ENCODE measurements around the gene SLC9A3.

The SLC9A3 gene

GRCh38 chr5:540906-541538, 16.8 kb upstream of the SLC9A3 start:
- Mint-ChIP-seq H3K4me3 (no peak overlapping the region), H3K27me3 (peaks cover 7% of the 10 kb centered on the region), H3K27ac (ENCODE audit: low read depth) (no peak overlapping the region), H3K9me3 (no peaks in the 10 kb centered on the region), H3K4me1 (peaks cover 12% of the 10 kb centered on the region), H3K36me3 (ENCODE audit: insufficient read depth) (peaks cover 1% of the 10 kb centered on the region)
- ATAC-seq (replicated peaks; ENCODE audit: extremely low read depth, poor library complexity, severe bottlenecking) (no peak), DNase-seq (ENCODE audit: low spot score in 2 of 2) (no peak)

DNA sequence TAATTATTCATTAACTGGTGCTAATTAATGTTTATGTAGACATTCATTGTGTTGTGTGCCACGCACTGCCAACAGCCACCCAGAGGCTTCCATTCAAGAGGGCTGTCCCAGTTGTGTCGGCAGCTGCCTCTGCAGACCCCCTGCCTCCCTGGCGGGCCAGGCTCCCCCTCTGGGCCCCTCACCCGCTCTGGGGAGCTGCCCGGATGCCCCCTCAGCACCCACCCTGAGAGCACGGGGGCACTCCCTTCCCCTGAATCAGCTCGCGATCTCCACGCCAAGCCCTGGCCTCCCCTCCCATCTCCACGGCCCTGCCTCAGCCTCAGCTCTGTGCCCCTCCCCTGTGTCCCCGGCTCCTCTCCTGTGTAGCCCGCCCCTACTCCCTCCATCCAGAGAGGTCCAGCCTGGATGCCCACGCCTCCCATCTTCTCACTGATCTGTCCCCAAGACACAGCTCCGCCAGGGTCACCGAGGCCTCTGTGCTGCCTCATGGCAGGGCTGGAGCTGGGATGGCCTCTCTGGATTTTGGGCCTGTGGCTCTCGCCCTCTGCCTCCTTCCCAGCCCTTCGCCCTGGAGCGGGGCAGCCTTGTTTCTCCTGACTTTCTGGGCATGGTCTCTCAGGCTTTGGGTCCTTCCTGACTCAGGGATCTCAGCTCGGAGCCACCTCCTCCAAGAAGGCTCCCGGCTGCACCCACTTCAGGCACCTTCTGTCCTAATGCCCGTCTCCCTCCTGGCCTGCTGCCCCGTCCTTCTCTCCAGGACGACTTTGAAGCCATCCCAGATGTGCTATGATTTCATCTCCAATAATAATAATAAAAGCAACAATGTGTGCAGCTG, 16.0 kb upstream of the SLC9A3 start:
- no peak for DNase-seq (ENCODE audit: low spot score in 2 of 2)
- Mint-ChIP-seq H3K4me1 (peaks cover 12% of the 10 kb centered on the region), H3K9me3 (no peaks in the 10 kb centered on the region), H3K36me3 (ENCODE audit: insufficient read depth) (peaks cover 1% of the 10 kb centered on the region), H3K4me3 (no peak overlapping the region), H3K27me3 (peaks cover 7% of the 10 kb centered on the region), H3K27ac (ENCODE audit: low read depth) (no peak overlapping the region)
- no peak for ATAC-seq (replicated peaks; ENCODE audit: extremely low read depth, poor library complexity, severe bottlenecking)

DNA sequence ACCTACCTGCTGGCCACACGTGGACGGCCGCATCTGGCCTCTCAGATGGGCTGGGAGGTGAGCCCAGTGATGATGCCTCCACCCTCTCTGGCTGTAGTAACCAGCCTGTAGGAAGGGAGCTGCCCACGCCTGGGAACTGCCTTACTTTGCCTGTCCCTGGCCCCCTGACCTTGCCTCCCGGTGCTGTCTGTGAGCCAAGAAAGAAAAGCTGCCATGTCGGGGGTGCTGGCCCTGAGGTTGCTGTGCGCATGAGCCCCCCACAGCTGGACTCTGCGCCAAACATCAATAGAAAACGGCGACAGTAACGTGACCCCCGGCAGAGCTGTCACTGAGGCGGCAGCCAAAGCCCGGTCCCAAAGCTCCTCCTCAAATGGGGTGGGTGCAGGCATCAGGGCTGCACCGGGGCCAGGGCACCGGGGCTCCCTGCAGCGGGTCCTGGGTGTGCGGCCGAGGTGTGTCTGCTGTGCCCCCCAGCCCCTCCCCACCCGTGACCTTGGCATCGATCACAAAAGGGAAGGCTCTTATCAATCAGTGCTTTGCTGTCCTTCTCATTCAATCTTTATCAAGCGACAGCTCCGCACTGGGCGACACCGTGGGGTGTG, 15.3 kb upstream of the SLC9A3 start:
- peaks cover 7% of the 10 kb centered on the region for H3K27me3 Mint-ChIP-seq
- peaks cover 12% of the 10 kb centered on the region for H3K4me1 Mint-ChIP-seq

DNA sequence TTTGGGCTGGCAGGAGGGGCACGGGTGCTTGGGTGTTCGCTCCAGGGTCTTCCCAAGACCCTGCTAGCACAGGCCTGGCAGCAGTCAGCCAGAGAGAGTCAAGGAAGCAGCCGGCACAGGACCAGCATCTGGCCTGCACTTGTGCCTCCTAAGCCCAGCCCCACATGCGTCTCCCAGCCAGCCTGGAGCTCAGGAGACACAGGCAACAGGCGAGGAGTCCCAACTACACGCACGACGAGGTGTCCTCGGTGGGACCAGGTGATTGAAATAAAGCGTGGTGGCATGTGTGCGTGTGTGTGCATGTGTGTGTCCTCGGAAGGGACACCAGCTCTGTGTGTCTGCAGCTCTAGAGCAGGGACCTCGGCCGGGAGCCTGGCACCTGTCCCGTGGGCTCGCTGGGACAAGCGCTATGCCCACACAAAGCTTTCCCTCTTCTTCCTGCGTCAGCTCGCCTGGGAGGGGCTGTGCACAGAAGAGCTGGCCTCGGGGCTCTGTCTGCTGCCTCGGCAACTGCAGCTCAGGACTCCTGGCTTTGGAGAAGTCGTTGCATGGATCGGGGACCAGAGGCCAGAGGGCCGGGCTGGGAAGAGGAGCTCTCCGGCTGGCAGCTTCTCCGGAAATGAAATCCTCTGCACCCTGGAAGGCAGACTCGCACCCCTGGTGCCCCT, 14.7 kb upstream of the SLC9A3 start:
- H3K27ac Mint-ChIP-seq (ENCODE audit: low read depth), result no peak overlapping the region
- H3K4me3 Mint-ChIP-seq, result no peak overlapping the region
- H3K27me3 Mint-ChIP-seq, result peaks cover 7% of the 10 kb centered on the region
- H3K9me3 Mint-ChIP-seq, result no peaks in the 10 kb centered on the region
- no peak for ATAC-seq (replicated peaks; ENCODE audit: extremely low read depth, poor library complexity, severe bottlenecking)
- H3K36me3 Mint-ChIP-seq (ENCODE audit: insufficient read depth), result peaks cover 1% of the 10 kb centered on the region
- DNase-seq (ENCODE audit: low spot score in 2 of 2), result no peak
- peaks cover 9% of the 10 kb centered on the region for H3K4me1 Mint-ChIP-seq

More for the DNA sequence above, 15.3 kb upstream of the SLC9A3 start:
- DNase-seq (ENCODE audit: low spot score in 2 of 2), result no peak
- Mint-ChIP-seq H3K4me3 (no peak overlapping the region), H3K36me3 (ENCODE audit: insufficient read depth) (peaks cover 1% of the 10 kb centered on the region), H3K9me3 (no peaks in the 10 kb centered on the region), H3K27ac (ENCODE audit: low read depth) (no peak overlapping the region)
- ATAC-seq (replicated peaks; ENCODE audit: extremely low read depth, poor library complexity, severe bottlenecking), result no peak

GRCh38 chr5:538271-538771, 14.1 kb upstream of the SLC9A3 start:
- no peak for DNase-seq (ENCODE audit: low spot score in 2 of 2)
- no peak overlapping the region for H3K4me3 Mint-ChIP-seq
- H3K9me3 Mint-ChIP-seq, result no peaks in the 10 kb centered on the region
- no peak overlapping the region for H3K27ac Mint-ChIP-seq (ENCODE audit: low read depth)
- H3K36me3 Mint-ChIP-seq (ENCODE audit: insufficient read depth), result peaks cover 1% of the 10 kb centered on the region
- peaks cover 7% of the 10 kb centered on the region for H3K27me3 Mint-ChIP-seq
- no peak for ATAC-seq (replicated peaks; ENCODE audit: extremely low read depth, poor library complexity, severe bottlenecking)
- peaks cover 2% of the 10 kb centered on the region for H3K4me1 Mint-ChIP-seq

GRCh38 chr5:537621-538071, 13.4 kb upstream of the SLC9A3 start:
- H3K4me1 Mint-ChIP-seq, result no peaks in the 10 kb centered on the region
- H3K27me3 Mint-ChIP-seq, result peaks cover 7% of the 10 kb centered on the region
- no peak for ATAC-seq (replicated peaks; ENCODE audit: extremely low read depth, poor library complexity, severe bottlenecking)
- DNase-seq (ENCODE audit: low spot score in 2 of 2), result no peak
- no peaks in the 10 kb centered on the region for H3K9me3 Mint-ChIP-seq
- H3K36me3 Mint-ChIP-seq (ENCODE audit: insufficient read depth), result peaks cover 1% of the 10 kb centered on the region
- no peak overlapping the region for H3K27ac Mint-ChIP-seq (ENCODE audit: low read depth)
- H3K4me3 Mint-ChIP-seq, result no peak overlapping the region

DNA sequence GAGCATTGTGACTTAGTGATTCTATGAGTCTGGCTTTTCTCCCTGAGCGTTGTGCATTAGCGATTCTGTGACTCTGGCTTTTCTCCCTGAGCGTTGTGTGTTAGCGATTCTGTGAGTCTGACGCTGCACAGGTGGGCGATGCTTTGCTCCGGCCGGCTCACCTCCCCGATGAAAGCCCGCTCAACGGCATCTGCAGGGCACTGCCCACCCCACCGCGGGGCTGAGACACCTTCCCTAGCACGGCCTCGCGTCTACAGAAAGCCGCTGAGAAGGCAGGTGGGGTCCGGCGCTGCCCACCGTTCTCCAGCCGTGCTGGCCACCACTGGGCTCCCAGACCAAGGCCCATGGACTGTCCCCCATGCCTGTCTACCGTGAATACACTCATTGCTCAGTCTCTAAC, 12.8 kb upstream of the SLC9A3 start:
- no peak for ATAC-seq (replicated peaks; ENCODE audit: extremely low read depth, poor library complexity, severe bottlenecking)
- Mint-ChIP-seq H3K27ac (ENCODE audit: low read depth) (no peak overlapping the region), H3K4me3 (no peak overlapping the region), H3K36me3 (ENCODE audit: insufficient read depth) (peaks cover 1% of the 10 kb centered on the region), H3K9me3 (no peaks in the 10 kb centered on the region), H3K4me1 (no peaks in the 10 kb centered on the region), H3K27me3 (peaks cover 7% of the 10 kb centered on the region)
- no peak for DNase-seq (ENCODE audit: low spot score in 2 of 2)

GRCh38 chr5:535846-536698, 11.8 kb upstream of the SLC9A3 start:
- H3K27me3 Mint-ChIP-seq, result peaks cover 14% of the 10 kb centered on the region
- no peaks in the 10 kb centered on the region for H3K4me1 Mint-ChIP-seq
- DNase-seq (ENCODE audit: low spot score in 2 of 2) (no peak), ATAC-seq (replicated peaks; ENCODE audit: extremely low read depth, poor library complexity, severe bottlenecking) (no peak)
- H3K27ac Mint-ChIP-seq (ENCODE audit: low read depth), result no peak overlapping the region
- no peak overlapping the region for H3K4me3 Mint-ChIP-seq
- peaks cover 1% of the 10 kb centered on the region for H3K36me3 Mint-ChIP-seq (ENCODE audit: insufficient read depth)
- no peaks in the 10 kb centered on the region for H3K9me3 Mint-ChIP-seq

- Mint-ChIP-seq H3K27me3 (peaks cover 18% of the 10 kb centered on the region), H3K36me3 (ENCODE audit: insufficient read depth) (peaks cover 1% of the 10 kb centered on the region), H3K27ac (ENCODE audit: low read depth) (no peak overlapping the region), H3K9me3 (no peaks in the 10 kb centered on the region), H3K4me3 (no peak overlapping the region), H3K4me1 (peaks cover 1% of the 10 kb centered on the region)
- ATAC-seq (replicated peaks; ENCODE audit: extremely low read depth, poor library complexity, severe bottlenecking) (no peak), DNase-seq (ENCODE audit: low spot score in 2 of 2) (no peak)
These were observed 10.8 kb upstream of the SLC9A3 start for GRCh38 chr5:534743-535671.

GRCh38 chr5:533955-534742, 9.9 kb upstream of the SLC9A3 start:
- DNase-seq (ENCODE audit: low spot score in 2 of 2) (no peak), ATAC-seq (replicated peaks; ENCODE audit: extremely low read depth, poor library complexity, severe bottlenecking) (no peak)
- Mint-ChIP-seq H3K4me3 (no peak overlapping the region), H3K36me3 (ENCODE audit: insufficient read depth) (peaks cover 1% of the 10 kb centered on the region), H3K9me3 (no peaks in the 10 kb centered on the region), H3K27me3 (peaks cover 27% of the 10 kb centered on the region), H3K27ac (ENCODE audit: low read depth) (no peak overlapping the region), H3K4me1 (peaks cover 10% of the 10 kb centered on the region)

Measured in central memory CD8-positive, alpha-beta T cell (primary cell).